Measurements from ENCODE around the gene TLL2. TPM values are rescaled to one million over a fixed set of nuclear protein-coding genes. Genes with fewer than 3 reads are reported as not detected.

TLL2 gene
- polyA plus RNA-seq, 4 donors, result 0.46 to 1.6 (median 0.54) TPM; not detected in 1

GRCh38 chr10:96462606-96463151 lies 51.0 kb downstream of the TLL2 start:
- Histone ChIP-seq H3K27ac (ENCODE audit: low read depth in 1 of 3, low read length in 2 of 3) (no peak overlapping the region), H3K4me1 (ENCODE audit: control insufficient read depth in 3 of 3, insufficient read depth in 2 of 3, low read depth in 1 of 3, low read length in 2 of 3) (no peaks in the 10 kb centered on the region), H3K4me3 (ENCODE audit: low read depth in 1 of 3, low read length in 3 of 3) (no peak overlapping the region), H3K36me3 (ENCODE audit: control insufficient read depth in 3 of 3, insufficient read depth in 2 of 3, low read depth in 1 of 3, low read length in 3 of 3) (no peaks in the 10 kb centered on the region), H3K9me3 (ENCODE audit: control insufficient read depth in 2 of 2, insufficient read depth in 1 of 2, low read depth in 1 of 2, low read length in 1 of 2) (peaks cover 0 to 7% of the 10 kb centered on the region in 2 donors), H3K27me3 (ENCODE audit: control insufficient read depth in 3 of 3, insufficient read depth in 3 of 3, low read length in 3 of 3) (peaks cover 0 to 11% (median under 1%) of the 10 kb centered on the region in 3 donors)
- DNase-seq, result no peak
- 74 to 79% (median 77%) methylated on average over 6 of the region's 6 CpGs for WGBS, 3 donors
- FAIRE-seq, result no peak

- H3K4me1 ChIP-seq (ENCODE audit: control insufficient read depth in 3 of 3, insufficient read depth in 2 of 3, low read depth in 1 of 3, low read length in 2 of 3), result no peaks in the 10 kb centered on the region
- peaks cover 0 to 7% of the 10 kb centered on the region in 2 donors for H3K9me3 ChIP-seq (ENCODE audit: control insufficient read depth in 2 of 2, insufficient read depth in 1 of 2, low read depth in 1 of 2, low read length in 1 of 2)
- no peak overlapping the region for H3K27ac ChIP-seq (ENCODE audit: low read depth in 1 of 3, low read length in 2 of 3)
- H3K36me3 ChIP-seq (ENCODE audit: control insufficient read depth in 3 of 3, insufficient read depth in 2 of 3, low read depth in 1 of 3, low read length in 3 of 3), result no peaks in the 10 kb centered on the region
- DNase-seq, result no peak
- H3K4me3 ChIP-seq (ENCODE audit: low read depth in 1 of 3, low read length in 3 of 3), result no peak overlapping the region
- WGBS, 3 donors, result 91 to 98% (median 97%) methylated on average over 3 of the region's 3 CpGs
- FAIRE-seq, result no peak
- peaks cover 0 to 8% (median 0%) of the 10 kb centered on the region in 3 donors for H3K27me3 ChIP-seq (ENCODE audit: control insufficient read depth in 3 of 3, insufficient read depth in 3 of 3, low read length in 3 of 3)
Observed at GRCh38 chr10:96460316-96460715, 53.4 kb downstream of the TLL2 start.

- no peak overlapping the region for H3K4me3 ChIP-seq (ENCODE audit: low read depth in 1 of 3, low read length in 3 of 3)
- no peaks in the 10 kb centered on the region for H3K36me3 ChIP-seq (ENCODE audit: control insufficient read depth in 3 of 3, insufficient read depth in 2 of 3, low read depth in 1 of 3, low read length in 3 of 3)
- H3K27ac ChIP-seq (ENCODE audit: low read depth in 1 of 3, low read length in 2 of 3), result no peak overlapping the region
- DNase-seq, result no peak
- WGBS, 3 donors, result 75 to 93% (median 82%) methylated on average over 5 of the region's 5 CpGs
- H3K4me1 ChIP-seq (ENCODE audit: control insufficient read depth in 3 of 3, insufficient read depth in 2 of 3, low read depth in 1 of 3, low read length in 2 of 3), result no peaks in the 10 kb centered on the region
- H3K27me3 ChIP-seq (ENCODE audit: control insufficient read depth in 3 of 3, insufficient read depth in 3 of 3, low read length in 3 of 3), result peaks cover 0 to 2% (median 0%) of the 10 kb centered on the region in 3 donors
- FAIRE-seq, result no peak
- H3K9me3 ChIP-seq (ENCODE audit: control insufficient read depth in 2 of 2, insufficient read depth in 1 of 2, low read depth in 1 of 2, low read length in 1 of 2), result peaks cover 0 to 7% of the 10 kb centered on the region in 2 donors
Observed at GRCh38 chr10:96457341-96457740, 56.4 kb downstream of the TLL2 start.

- peaks cover 0 to 2% (median 0%) of the 10 kb centered on the region in 3 donors for H3K27me3 ChIP-seq (ENCODE audit: control insufficient read depth in 3 of 3, insufficient read depth in 3 of 3, low read length in 3 of 3)
Observed at GRCh38 chr10:96456296-96456840, 57.4 kb downstream of the TLL2 start.

GRCh38 chr10:96453856-96454583 lies 59.7 kb downstream of the TLL2 start:
- FAIRE-seq (no peak), DNase-seq (no peak)
- WGBS, 3 donors, result 85 to 92% (median 87%) methylated on average over 3 of the region's 3 CpGs

More at GRCh38 chr10:96456296-96456840, 57.4 kb downstream of the TLL2 start:
- 80 to 84% (median 83%) methylated on average over 5 of the region's 5 CpGs for WGBS, 3 donors
- DNase-seq, result no peak
- Histone ChIP-seq H3K27ac (ENCODE audit: low read depth in 1 of 3, low read length in 2 of 3) (no peak overlapping the region), H3K4me1 (ENCODE audit: control insufficient read depth in 3 of 3, insufficient read depth in 2 of 3, low read depth in 1 of 3, low read length in 2 of 3) (no peaks in the 10 kb centered on the region), H3K9me3 (ENCODE audit: control insufficient read depth in 2 of 2, insufficient read depth in 1 of 2, low read depth in 1 of 2, low read length in 1 of 2) (peaks cover 0 to 7% of the 10 kb centered on the region in 2 donors), H3K4me3 (ENCODE audit: low read depth in 1 of 3, low read length in 3 of 3) (no peak overlapping the region), H3K36me3 (ENCODE audit: control insufficient read depth in 3 of 3, insufficient read depth in 2 of 3, low read depth in 1 of 3, low read length in 3 of 3) (no peaks in the 10 kb centered on the region)
- FAIRE-seq, result no peak

GRCh38 chr10:96452494-96453153 lies 61.1 kb downstream of the TLL2 start:
- Histone ChIP-seq H3K4me1 (ENCODE audit: control insufficient read depth in 3 of 3, insufficient read depth in 2 of 3, low read depth in 1 of 3, low read length in 2 of 3) (no peaks in the 10 kb centered on the region), H3K27ac (ENCODE audit: low read depth in 1 of 3, low read length in 2 of 3) (no peak overlapping the region), H3K36me3 (ENCODE audit: control insufficient read depth in 3 of 3, insufficient read depth in 2 of 3, low read depth in 1 of 3, low read length in 3 of 3) (no peaks in the 10 kb centered on the region), H3K27me3 (ENCODE audit: control insufficient read depth in 3 of 3, insufficient read depth in 3 of 3, low read length in 3 of 3) (peaks cover 0 to 6% (median 0%) of the 10 kb centered on the region in 3 donors), H3K9me3 (ENCODE audit: control insufficient read depth in 2 of 2, insufficient read depth in 1 of 2, low read depth in 1 of 2, low read length in 1 of 2) (no peaks in the 10 kb centered on the region), H3K4me3 (ENCODE audit: low read depth in 1 of 3, low read length in 3 of 3) (no peak overlapping the region)
- DNase-seq, result peak in 1 of 2 donors; percentile 35
- FAIRE-seq, result no peak
- WGBS, 3 donors, result 11 to 52% (median 29%) methylated on average over 7 of the region's 7 CpGs

More at GRCh38 chr10:96453856-96454583, 59.7 kb downstream of the TLL2 start:
- H3K27me3 ChIP-seq (ENCODE audit: control insufficient read depth in 3 of 3, insufficient read depth in 3 of 3, low read length in 3 of 3), result peaks cover 0 to 6% (median 0%) of the 10 kb centered on the region in 3 donors
- no peak overlapping the region for H3K4me3 ChIP-seq (ENCODE audit: low read depth in 1 of 3, low read length in 3 of 3)
- H3K9me3 ChIP-seq (ENCODE audit: control insufficient read depth in 2 of 2, insufficient read depth in 1 of 2, low read depth in 1 of 2, low read length in 1 of 2), result no peaks in the 10 kb centered on the region
- no peak overlapping the region for H3K27ac ChIP-seq (ENCODE audit: low read depth in 1 of 3, low read length in 2 of 3)
- H3K36me3 ChIP-seq (ENCODE audit: control insufficient read depth in 3 of 3, insufficient read depth in 2 of 3, low read depth in 1 of 3, low read length in 3 of 3), result no peaks in the 10 kb centered on the region
- H3K4me1 ChIP-seq (ENCODE audit: control insufficient read depth in 3 of 3, insufficient read depth in 2 of 3, low read depth in 1 of 3, low read length in 2 of 3), result no peaks in the 10 kb centered on the region

- DNase-seq, result peak in 1 of 2 donors; percentile 13
- FAIRE-seq, result no peak
- H3K4me3 ChIP-seq (ENCODE audit: low read depth in 1 of 3, low read length in 3 of 3), result no peak overlapping the region
- WGBS, 3 donors, result 41 to 78% (median 62%) methylated on average over 12 of the region's 12 CpGs
- H3K9me3 ChIP-seq (ENCODE audit: control insufficient read depth in 2 of 2, insufficient read depth in 1 of 2, low read depth in 1 of 2, low read length in 1 of 2), result no peaks in the 10 kb centered on the region
- H3K4me1 ChIP-seq (ENCODE audit: control insufficient read depth in 3 of 3, insufficient read depth in 2 of 3, low read depth in 1 of 3, low read length in 2 of 3), result no peaks in the 10 kb centered on the region
- no peaks in the 10 kb centered on the region for H3K36me3 ChIP-seq (ENCODE audit: control insufficient read depth in 3 of 3, insufficient read depth in 2 of 3, low read depth in 1 of 3, low read length in 3 of 3)
- H3K27ac ChIP-seq (ENCODE audit: low read depth in 1 of 3, low read length in 2 of 3), result no peak overlapping the region
- peaks cover 0 to 6% (median under 1%) of the 10 kb centered on the region in 3 donors for H3K27me3 ChIP-seq (ENCODE audit: control insufficient read depth in 3 of 3, insufficient read depth in 3 of 3, low read length in 3 of 3)
Observed at GRCh38 chr10:96450529-96451207, 63.1 kb downstream of the TLL2 start.

- FAIRE-seq, result no peak
Observed at GRCh38 chr10:96448558-96448957, 65.2 kb downstream of the TLL2 start.

More at GRCh38 chr10:96448558-96448957, 65.2 kb downstream of the TLL2 start:
- H3K9me3 ChIP-seq (ENCODE audit: control insufficient read depth in 2 of 2, insufficient read depth in 1 of 2, low read depth in 1 of 2, low read length in 1 of 2), result no peaks in the 10 kb centered on the region
- H3K27me3 ChIP-seq (ENCODE audit: control insufficient read depth in 3 of 3, insufficient read depth in 3 of 3, low read length in 3 of 3), result peaks cover 0 to 4% (median 2%) of the 10 kb centered on the region in 3 donors
- H3K4me3 ChIP-seq (ENCODE audit: low read depth in 1 of 3, low read length in 3 of 3), result no peak overlapping the region
- no peaks in the 10 kb centered on the region for H3K4me1 ChIP-seq (ENCODE audit: control insufficient read depth in 3 of 3, insufficient read depth in 2 of 3, low read depth in 1 of 3, low read length in 2 of 3)
- 49 to 76% (median 62%) methylated on average over 4 of the region's 4 CpGs for WGBS, 3 donors
- H3K36me3 ChIP-seq (ENCODE audit: control insufficient read depth in 3 of 3, insufficient read depth in 2 of 3, low read depth in 1 of 3, low read length in 3 of 3), result no peaks in the 10 kb centered on the region
- H3K27ac ChIP-seq (ENCODE audit: low read depth in 1 of 3, low read length in 2 of 3), result no peak overlapping the region
- no peak for DNase-seq
